Neural cell (in vitro differentiated cells): Measurements from ENCODE around the gene SREBF1. TPM values are rescaled to one million over a fixed set of nuclear protein-coding genes. Genes with fewer than 3 reads are reported as not detected.

Experiments
- H2AFZ ChIP-seq: fragments of 200-600, 300-800 bp; sonication (generic), shearing (Covaris generic); 2 replicates; pipeline ENCODE4 v1.6.0; 2014; ENCODE audit warnings: low read depth, mild to moderate bottlenecking, antibody characterized with exemption, low read length, moderate library complexity
- H3F3A ChIP-seq: fragments of 200-600 bp; shearing (Covaris generic); 2 replicates; pipeline ENCODE4 v1.6.1; 2016; ENCODE audit warnings: mild to moderate bottlenecking, moderate library complexity, mixed read lengths, antibody characterized with exemption, low read length; ENCODE audit not compliant: insufficient read depth, poor library complexity, severe bottlenecking
- H3K27ac ChIP-seq: fragments of 200-600, 300-800 bp; sonication (generic), shearing (Covaris generic); 2 replicates; pipeline ENCODE4 v1.5.1; 2014; ENCODE audit warnings: mild to moderate bottlenecking, low read length, moderate library complexity
- H3K27me3 ChIP-seq: fragments of 300-800, 200-600 bp; sonication (generic), shearing (Covaris generic); 2 replicates; pipeline ENCODE4 v1.6.0; 2014; ENCODE audit warnings: mild to moderate bottlenecking, low read depth, low read length, moderate library complexity; ENCODE audit not compliant: insufficient read depth
- H3K36me3 ChIP-seq: fragments of 300-800, 200-600 bp; sonication (generic), shearing (Covaris generic); 2 replicates; pipeline ENCODE4 v1.5.1; 2014; ENCODE audit warnings: mild to moderate bottlenecking, antibody characterized with exemption, low read length, moderate library complexity; ENCODE audit not compliant: insufficient read depth
- H3K4me2 ChIP-seq: fragments of 300-800, 200-600 bp; sonication (generic), shearing (Covaris generic); 2 replicates; pipeline ENCODE4 v1.6.0; 2014; ENCODE audit warnings: mild to moderate bottlenecking, low read length
- H3K4me3 ChIP-seq: fragments of 300-800, 200-600 bp; sonication (generic), shearing (Covaris generic); 2 replicates; pipeline ENCODE4 v1.5.1; 2014; ENCODE audit warnings: mild to moderate bottlenecking, low read length, moderate library complexity
- H3K79me2 ChIP-seq: fragments of 200-600 bp; shearing (Covaris generic); replicated peaks from 2 replicates; pipeline ENCODE4 v1.6.0; 2014; ENCODE audit warnings: mild to moderate bottlenecking, low read length, moderate library complexity; ENCODE audit not compliant: insufficient read depth
- H3K9ac ChIP-seq: fragments of 300-800, 200-600 bp; sonication (generic), shearing (Covaris generic); 2 replicates; pipeline ENCODE4 v1.6.1; 2016; ENCODE audit warnings: mild to moderate bottlenecking, low read length, mixed read lengths
- H3K9me2 ChIP-seq: fragments of 200-600 bp; shearing (Covaris generic); 2 replicates; pipeline ENCODE4 v1.6.1; 2016; ENCODE audit warnings: mild to moderate bottlenecking, low read length, mixed read lengths; ENCODE audit not compliant: insufficient read depth
- H3K9me3 ChIP-seq: fragments of 200-600, 300-800 bp; sonication (generic), shearing (Covaris generic); 2 replicates; pipeline ENCODE4 v1.6.1; 2016; ENCODE audit warnings: mild to moderate bottlenecking, mixed run types, low read length, moderate library complexity, mixed read lengths
- H4K20me1 ChIP-seq: fragments of 200-600 bp; shearing (Covaris generic); 2 replicates; pipeline ENCODE4 v1.6.1; 2016; ENCODE audit warnings: mild to moderate bottlenecking, mixed run types; ENCODE audit not compliant: insufficient read depth
- EP300 ChIP-seq: fragments of 450-650 bp; conservative IDR thresholded peaks from 2 replicates; pipeline ENCODE4 v1.6.1; 2014; ENCODE audit warnings: antibody characterized with exemption, mild to moderate bottlenecking, moderate library complexity; ENCODE audit not compliant: poor library complexity, severe bottlenecking
- MXI1 ChIP-seq: fragments of 450-650 bp; conservative IDR thresholded peaks from 2 replicates; pipeline ENCODE4 v1.6.1; 2014; ENCODE audit warnings: antibody characterized with exemption, mild to moderate bottlenecking; ENCODE audit not compliant: poor library complexity, severe bottlenecking
- POLR2AphosphoS5 ChIP-seq: IDR thresholded peaks from 2 replicates; pipeline ENCODE4 v1.6.1; 2012
- RAD21 ChIP-seq: fragments of 450-650 bp; conservative IDR thresholded peaks from 2 replicates; pipeline ENCODE4 v1.6.1; 2014; ENCODE audit warnings: antibody characterized with exemption, mild to moderate bottlenecking, moderate library complexity
- REST ChIP-seq: IDR thresholded peaks from 2 replicates; pipeline ENCODE4 v1.6.1; 2012; ENCODE audit warnings: borderline replicate concordance
- SMC3 ChIP-seq: fragments of 450-650 bp; conservative IDR thresholded peaks from 2 replicates; pipeline ENCODE4 v1.6.1; 2014; ENCODE audit warnings: antibody characterized with exemption, mild to moderate bottlenecking, moderate library complexity; ENCODE audit not compliant: poor library complexity
- polyA plus RNA-seq: library from polyadenylated mRNA; depleted of rRNA; stranded (reverse); fragments of >200 nt; gene quantifications from 2 replicates; pipeline ENCODE4 v1.2.3, GENCODE V29; 2014
- TF ChIP-seq, protein P1 (sequence below): fragments of 450-650 bp; IDR thresholded peaks from 2 replicates; pipeline ENCODE4 v1.5.1; 2014; ENCODE audit warnings: antibody characterized with exemption, mild to moderate bottlenecking, moderate library complexity; ENCODE audit not compliant: poor library complexity, severe bottlenecking

Gene SREBF1
- polyA plus RNA-seq, 1 donor from 2014 or later = 22.5 TPM

- H3K27ac ChIP-seq = no peak overlapping the region
- TF ChIP-seq EP300 (no peak), SMC3 (no peak), REST (no peak), RAD21 (no peak), MXI1 (no peak)
- TF ChIP-seq, protein P1, sequence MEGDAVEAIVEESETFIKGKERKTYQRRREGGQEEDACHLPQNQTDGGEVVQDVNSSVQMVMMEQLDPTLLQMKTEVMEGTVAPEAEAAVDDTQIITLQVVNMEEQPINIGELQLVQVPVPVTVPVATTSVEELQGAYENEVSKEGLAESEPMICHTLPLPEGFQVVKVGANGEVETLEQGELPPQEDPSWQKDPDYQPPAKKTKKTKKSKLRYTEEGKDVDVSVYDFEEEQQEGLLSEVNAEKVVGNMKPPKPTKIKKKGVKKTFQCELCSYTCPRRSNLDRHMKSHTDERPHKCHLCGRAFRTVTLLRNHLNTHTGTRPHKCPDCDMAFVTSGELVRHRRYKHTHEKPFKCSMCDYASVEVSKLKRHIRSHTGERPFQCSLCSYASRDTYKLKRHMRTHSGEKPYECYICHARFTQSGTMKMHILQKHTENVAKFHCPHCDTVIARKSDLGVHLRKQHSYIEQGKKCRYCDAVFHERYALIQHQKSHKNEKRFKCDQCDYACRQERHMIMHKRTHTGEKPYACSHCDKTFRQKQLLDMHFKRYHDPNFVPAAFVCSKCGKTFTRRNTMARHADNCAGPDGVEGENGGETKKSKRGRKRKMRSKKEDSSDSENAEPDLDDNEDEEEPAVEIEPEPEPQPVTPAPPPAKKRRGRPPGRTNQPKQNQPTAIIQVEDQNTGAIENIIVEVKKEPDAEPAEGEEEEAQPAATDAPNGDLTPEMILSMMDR = no peak
- no peaks in the 10 kb centered on the region for H3K79me2 ChIP-seq
- no peaks in the 10 kb centered on the region for H4K20me1 ChIP-seq
- no peak overlapping the region for H3K9ac ChIP-seq
- H3K9me3 ChIP-seq = no peaks in the 10 kb centered on the region
- H3K9me2 ChIP-seq = no peaks in the 10 kb centered on the region
- H3F3A ChIP-seq = no peaks in the 10 kb centered on the region
- H3K36me3 ChIP-seq = no peaks in the 10 kb centered on the region
- no peak overlapping the region for H3K4me3 ChIP-seq
- H2AFZ ChIP-seq = no peak overlapping the region
- H3K27me3 ChIP-seq = no peaks in the 10 kb centered on the region
- H3K4me2 ChIP-seq = no peak overlapping the region
Measured at GRCh38 chr17:17813725-17814095, 23.1 kb downstream of the SREBF1 start.

DNA sequence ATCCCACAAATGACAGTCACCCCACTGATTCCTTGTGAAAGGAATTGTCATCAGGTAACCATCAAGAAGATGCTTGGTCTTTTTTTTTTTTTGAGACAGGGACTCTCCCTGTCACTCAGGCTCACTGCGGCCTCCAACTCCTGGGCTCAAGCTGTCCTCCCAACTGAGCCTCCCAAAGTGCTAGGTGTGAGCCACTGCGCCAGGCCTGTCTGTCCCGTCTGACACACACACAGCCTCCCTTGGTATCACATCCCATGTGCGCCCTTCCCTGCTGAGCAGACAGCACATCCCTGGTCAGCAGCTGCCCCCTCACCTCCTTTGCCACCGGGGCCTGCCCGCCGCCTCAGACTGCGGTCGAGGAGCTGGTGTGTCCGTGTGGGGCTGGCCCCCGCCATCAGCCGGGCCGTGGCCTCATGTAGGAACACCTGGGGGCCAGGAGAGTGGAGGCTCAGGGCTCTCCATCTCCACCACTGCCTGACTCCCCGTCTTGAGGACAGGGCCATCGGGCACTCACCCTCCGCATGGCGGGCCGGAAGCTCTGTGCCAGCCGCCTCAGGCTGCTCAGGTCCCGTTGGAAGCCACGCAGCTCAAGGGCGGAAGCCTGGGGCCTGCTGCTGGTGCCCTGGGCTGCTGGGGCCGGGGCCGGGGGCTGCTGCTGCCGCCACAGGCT lies 23.6 kb downstream of the SREBF1 start:
- Histone ChIP-seq H3K36me3 (no peaks in the 10 kb centered on the region), H3K79me2 (no peaks in the 10 kb centered on the region), H3K4me2 (no peak overlapping the region), H3F3A (no peaks in the 10 kb centered on the region), H3K27ac (no peak overlapping the region), H2AFZ (no peak overlapping the region), H3K9me3 (no peaks in the 10 kb centered on the region), H3K9ac (no peak overlapping the region), H4K20me1 (no peaks in the 10 kb centered on the region), H3K9me2 (no peaks in the 10 kb centered on the region), H3K27me3 (no peaks in the 10 kb centered on the region), H3K4me3 (no peak overlapping the region)
- TF ChIP-seq, protein P1 = no peak
- TF ChIP-seq POLR2AphosphoS5 (peak; percentile 13), RAD21 (no peak)
